NCI-H526 (cell line): Measurements from ENCODE around the gene TMUB1.
"Not testable (repeated sequence)": the region's sequence is repeated elsewhere in the genome, so short reads cannot be mapped to it uniquely, and the experiment has no call there.

Experiments
- DNase-seq, 2 experiments: peaks; one replicate each; lab custom pipeline; 2025; lab: John Stamatoyannopoulos, UW

The TMUB1 gene

DNA sequence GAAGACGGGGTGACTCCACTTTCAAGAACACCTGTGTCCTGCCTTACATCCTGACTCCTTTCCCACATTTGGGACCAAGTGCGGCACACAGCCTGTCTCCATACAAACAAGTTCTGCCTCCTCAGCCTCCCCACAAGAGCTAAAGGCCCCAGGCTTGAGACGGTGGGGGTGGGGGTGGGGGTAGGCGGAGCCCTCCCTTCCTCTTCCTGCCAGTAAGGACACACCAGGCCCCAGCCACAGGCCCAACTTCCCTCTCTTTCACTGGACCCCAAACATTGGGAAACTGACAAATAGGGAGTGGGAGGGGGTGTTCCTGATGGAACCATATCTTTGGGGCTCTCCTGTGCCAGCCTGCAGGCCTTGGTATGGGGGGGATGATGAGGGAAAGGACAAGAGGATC, 30.2 kb downstream of the TMUB1 start:
- DNase-seq, result no peak

- DNase-seq, result peak in 1 of 2 experiments; percentile 33
Observed at GRCh38 chr7:151051108-151051507, 32.2 kb downstream of the TMUB1 start.

DNA sequence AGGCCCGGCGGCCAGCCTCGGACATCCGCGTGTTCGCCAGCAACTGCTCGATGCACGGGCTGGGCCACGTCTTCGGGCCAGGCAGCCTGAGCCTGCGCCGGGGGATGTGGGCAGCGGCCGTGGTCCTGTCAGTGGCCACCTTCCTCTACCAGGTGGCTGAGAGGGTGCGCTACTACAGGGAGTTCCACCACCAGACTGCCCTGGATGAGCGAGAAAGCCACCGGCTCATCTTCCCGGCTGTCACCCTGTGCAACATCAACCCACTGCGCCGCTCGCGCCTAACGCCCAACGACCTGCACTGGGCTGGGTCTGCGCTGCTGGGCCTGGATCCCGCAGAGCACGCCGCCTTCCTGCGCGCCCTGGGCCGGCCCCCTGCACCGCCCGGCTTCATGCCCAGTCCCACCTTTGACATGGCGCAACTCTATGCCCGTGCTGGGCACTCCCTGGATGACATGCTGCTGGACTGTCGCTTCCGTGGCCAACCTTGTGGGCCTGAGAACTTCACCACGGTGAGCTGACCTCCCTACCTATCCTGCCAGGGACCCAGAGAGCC, 34.3 kb downstream of the TMUB1 start:
- peak in 1 of 2 experiments; percentile 37 for DNase-seq

DNA sequence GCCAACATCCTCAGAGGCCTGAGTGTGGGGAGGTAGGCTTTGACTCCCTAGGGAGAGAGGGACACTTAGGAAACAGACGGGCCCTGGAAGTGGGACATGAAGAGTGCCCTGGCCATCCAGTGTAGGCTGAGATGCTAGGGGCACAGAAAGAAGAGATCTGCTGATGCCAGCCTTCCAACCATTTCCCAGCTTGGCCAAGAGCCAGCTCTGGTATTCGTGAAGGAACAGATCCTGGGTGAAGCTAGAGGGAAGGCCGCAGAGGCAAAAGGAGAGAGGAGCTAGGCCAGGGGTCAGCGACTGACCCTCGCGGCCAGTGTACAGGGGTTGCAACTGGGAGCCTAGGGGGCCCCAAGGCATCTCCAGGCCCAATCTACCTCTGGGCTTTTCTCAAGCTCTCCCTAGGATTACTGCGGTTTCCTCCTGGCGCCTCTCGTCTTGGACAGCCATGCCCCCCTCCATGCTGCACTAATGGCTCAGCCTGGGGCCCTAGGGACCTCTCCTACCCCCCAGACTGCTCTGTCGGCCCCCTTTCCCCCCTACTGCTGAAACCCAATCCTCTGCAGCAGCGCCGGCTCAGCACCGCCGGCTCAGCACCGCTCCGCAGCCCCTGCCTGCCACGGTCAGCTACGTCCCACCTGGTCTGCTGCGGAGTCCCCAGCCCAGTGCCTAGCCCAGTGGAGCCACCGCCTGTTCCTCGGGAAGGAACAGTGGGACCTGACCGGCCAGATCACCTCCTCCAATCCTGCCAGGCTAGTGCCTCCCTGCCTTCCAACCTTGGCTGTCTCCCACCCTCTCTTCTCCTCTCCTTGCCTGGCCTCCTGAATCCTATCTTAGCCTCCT, 35.1 kb downstream of the TMUB1 start, which contains the start of gene ASIC3:
ASIC3 (plus strand) TSS at position 556 of the 840 bp plus-strand sequence. CDS start 355 bp downstream, outside the sequence.
- DNase-seq, result no peak

GRCh38 chr7:151046603-151047573, 36.4 kb downstream of the TMUB1 start:
- DNase-seq, result no peak

GRCh38 chr7:151045967-151046366, 37.3 kb downstream of the TMUB1 start:
- no peak for DNase-seq

DNA sequence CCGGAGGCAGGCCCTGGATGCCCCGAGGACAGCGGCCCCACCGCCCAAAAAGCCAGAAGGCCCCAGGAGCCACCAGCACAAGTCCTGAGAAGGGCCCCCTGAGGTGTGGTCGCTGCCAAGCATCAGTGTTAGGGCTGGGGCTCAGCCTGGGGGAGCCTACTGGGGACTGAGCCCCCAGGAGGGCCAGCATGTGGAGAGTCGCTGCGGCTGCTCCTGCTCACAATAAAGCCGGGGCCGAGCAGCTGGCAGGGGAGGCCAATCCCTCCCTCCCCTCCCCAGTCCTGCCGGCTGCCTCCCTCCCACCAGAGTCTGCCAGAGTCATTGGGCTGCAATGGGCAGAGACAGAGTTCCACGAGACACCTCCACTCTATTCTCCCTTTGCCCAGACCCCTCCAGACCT, 38.0 kb downstream of the TMUB1 start:
- DNase-seq, result no peak

DNA sequence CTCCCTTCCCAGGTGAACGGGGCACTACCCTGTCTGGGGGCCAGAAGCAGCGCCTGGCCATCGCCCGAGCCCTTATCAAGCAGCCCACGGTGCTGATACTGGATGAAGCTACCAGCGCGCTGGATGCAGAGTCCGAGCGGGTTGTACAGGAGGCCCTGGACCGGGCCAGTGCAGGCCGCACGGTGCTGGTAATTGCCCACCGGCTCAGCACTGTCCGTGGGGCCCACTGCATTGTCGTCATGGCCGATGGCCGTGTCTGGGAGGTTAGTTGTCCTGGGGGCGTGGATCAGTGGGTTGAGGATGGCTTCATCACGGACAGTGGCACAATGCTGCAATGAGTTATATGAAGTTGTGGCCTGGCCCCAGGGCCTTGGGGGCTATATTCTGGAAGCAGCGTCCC, 39.3 kb downstream of the TMUB1 start:
- no peak for DNase-seq

DNA sequence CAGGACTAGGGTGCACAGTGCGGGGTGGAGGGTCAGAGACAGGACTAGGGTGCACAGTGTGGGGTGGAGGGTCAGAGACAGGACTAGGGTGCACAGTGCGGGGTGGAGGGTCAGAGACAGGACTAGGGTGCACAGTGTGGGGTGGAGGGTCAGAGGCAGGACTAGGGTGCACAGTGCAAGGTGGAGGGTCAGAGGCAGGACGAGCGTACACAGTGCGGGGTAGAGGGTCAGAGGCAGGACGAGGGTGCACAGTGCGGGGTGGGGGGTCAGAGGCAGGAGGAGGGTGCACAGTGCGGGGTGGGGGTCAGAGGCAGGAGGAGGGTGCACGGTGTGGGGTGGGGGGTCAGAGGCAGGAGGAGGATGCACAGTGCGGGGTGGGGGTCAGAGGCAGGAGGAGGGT, 39.8 kb downstream of the TMUB1 start:
- not testable (repeated sequence) for DNase-seq

- DNase-seq, result no peak
Observed at GRCh38 chr7:151040616-151041375, 42.5 kb downstream of the TMUB1 start.

GRCh38 chr7:151039850-151040548, 43.3 kb downstream of the TMUB1 start:
- DNase-seq, result no peak

- DNase-seq, result no peak
Observed at GRCh38 chr7:151038951-151039849, 44.1 kb downstream of the TMUB1 start.

- no peak for DNase-seq
Observed at GRCh38 chr7:151035902-151036301, 47.4 kb downstream of the TMUB1 start.

DNA sequence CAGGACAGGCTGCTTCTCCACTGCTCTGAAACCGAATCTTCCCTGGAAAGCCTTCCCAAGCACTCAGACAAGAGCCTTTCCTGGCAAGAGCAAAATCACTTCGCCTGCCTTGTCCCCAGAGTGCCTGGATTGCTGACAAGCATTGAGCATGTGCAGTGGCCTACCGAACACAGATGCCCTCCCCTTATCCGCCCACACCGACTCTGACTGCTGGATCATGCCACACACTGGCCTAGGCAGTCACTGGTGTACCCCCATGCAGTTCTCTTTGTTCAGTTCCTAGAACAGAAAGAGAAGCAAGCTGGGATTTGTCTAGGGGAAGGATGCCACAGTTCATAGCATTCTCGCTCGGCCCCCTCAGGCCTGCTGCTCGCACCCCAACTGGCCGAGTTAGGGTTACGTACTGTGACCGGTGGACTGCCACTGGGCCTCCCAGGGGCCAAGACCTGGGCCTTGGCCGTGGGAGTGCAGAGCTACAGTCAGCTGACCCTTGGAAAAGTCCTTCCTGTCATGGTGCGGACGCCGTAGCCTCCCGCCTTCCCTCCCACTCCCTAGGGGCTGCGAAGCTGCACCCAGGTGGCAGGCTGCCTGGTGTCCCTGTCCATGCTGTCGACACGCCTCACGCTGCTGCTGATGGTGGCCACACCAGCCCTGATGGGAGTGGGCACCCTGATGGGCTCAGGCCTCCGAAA, 48.1 kb downstream of the TMUB1 start:
- no peak for DNase-seq

- DNase-seq, result no peak
Observed at GRCh38 chr7:151034312-151035025, 48.8 kb downstream of the TMUB1 start.

GRCh38 chr7:151033864-151034249, 49.4 kb downstream of the TMUB1 start:
- DNase-seq, result no peak

DNA sequence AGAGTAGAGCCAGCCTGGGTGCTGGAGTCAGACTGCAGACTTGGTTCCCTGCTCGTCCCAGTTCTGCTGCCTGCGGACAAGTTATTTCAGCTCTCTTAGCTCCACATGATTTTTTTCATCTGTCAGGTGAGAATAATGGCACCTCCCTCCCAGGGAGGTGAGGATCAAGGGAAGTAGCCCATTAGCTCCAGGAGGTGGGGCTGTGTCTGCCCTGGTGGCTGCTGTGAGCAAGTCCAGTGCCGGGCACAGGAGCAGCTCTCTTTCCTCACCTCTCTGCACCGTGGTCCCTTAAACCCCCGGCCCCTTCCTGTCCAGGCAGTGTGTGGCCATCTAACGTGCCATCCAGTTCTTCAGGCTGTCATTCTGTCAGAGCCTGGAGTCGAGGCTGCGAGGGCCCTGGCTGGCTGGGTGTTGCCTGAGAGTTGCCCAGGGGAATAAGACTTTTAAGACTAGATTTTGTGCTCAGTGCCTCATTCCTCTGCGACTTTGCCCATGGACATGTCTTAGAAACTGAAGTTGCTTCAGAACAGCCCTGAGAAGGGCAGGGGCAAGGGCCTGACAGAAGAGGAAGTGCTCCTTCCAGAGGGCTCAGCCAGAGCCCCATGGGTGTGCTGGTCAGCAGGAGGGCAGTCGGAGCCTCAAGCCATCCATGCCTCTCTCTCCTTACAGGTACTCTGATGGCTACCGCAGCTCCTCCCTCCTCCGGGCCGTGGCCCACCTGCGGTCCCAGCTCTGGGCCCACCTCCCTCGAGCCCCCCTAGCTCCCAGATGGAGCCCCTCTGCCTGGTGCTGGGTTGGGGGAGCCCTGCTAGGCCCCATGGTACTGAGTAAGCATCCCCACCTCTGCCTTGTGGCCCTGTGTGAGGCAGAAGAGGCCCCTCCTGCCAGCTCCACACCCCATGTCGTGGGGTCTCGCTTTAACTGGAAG, 50.1 kb downstream of the TMUB1 start:
- no peak for DNase-seq
